SHP77 (cell line): Measurements from ENCODE around the gene CLPTM1L.

Experiments
- DNase-seq, 2 experiments: peaks; one replicate each; lab custom pipeline; 2025; lab: John Stamatoyannopoulos, UW

CLPTM1L gene

DNA sequence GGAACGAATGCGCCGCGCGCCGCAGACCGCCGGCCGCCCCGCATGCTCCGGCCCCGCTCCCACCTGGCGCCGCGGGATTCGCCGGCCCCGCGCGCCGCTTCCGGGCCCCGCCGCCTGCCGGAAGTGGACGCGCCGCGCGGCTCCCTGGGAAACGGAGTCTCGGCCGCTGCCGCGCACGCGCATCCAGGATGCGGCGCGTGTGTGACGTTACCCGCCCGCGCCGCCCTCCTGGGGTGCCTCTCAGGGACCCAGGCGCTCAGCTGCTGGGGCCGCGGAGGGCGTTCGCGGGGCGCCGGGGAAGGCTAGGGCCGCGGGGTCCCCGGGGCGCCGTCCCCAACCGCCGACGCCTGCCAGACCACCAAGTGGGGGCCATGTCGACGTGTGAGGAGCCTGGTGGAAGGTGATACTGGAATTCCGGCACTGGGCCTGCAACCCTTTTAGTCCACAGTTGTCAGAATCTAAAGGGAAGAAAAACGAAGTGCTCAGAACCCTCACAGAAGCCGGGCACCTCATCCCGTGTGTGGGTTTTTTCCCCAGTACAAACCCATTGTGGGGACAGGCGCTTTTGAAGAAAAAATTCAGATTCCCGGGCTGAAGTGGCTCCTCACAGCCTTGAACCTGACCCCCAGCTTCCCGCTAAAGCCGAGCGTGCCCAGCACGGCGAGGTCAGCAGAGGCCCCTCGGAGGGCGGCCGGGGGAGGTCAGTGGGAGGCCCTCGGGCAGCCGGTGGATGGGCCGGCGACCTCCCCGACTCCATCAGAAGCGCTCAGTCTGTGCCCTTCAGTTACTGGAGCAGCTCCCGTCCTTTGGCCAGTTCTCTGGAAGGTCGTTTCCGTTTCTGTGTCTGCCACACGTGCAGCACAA lies at the start of gene CLPTM1L:
Gene CLPTM1L (minus strand): TSS at position 125 of the 864 bp plus-strand sequence. CDS start 258 bp downstream, outside the sequence.
- DNase-seq = peak; percentile 77 to 94

- DNase-seq = no peak
Measured at GRCh38 chr5:1393571-1394501, 48.9 kb upstream of the CLPTM1L start.

DNA sequence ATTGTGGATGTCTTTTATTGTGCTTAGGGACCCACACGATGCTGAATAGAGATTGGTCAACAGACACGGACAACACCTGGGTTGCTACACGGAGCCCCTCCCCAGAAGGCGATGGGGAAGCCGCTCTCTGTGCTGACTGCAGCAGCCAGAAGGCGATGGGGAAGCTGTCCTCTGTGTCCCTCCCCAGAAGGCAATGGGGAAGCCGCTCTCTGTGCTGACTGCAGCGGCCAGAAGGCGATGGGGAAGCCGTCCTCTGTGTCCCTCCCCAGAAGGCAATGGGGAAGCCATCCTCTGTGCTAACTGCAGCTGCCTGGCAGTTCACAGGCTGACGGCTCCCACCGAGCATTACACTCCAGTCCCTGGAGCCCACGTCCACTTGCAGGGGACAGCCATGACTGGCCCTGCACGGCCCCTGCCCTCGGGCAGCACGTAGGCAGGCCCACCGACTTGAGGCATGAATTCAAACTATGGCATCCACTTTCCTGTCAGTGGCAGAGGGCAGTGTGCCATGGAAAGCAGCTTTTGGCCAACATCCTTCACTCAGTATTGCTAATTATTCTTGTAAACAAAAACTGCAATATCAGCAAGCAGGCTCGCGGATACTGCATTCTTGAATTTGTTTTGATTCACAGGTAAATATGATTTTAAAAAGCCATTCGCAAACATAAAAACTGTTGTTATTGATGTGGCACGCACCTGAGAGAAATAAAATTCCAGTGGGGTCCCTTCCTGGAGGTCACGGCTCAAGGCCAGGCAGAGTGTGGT lies 48.1 kb upstream of the CLPTM1L start:
- DNase-seq = no peak

GRCh38 chr5:1392261-1392660 lies 47.4 kb upstream of the CLPTM1L start:
- DNase-seq = no peak

- DNase-seq = no peak
Measured at GRCh38 chr5:1391691-1392090, 46.8 kb upstream of the CLPTM1L start.

- DNase-seq = peak; percentile 38 to 61
Measured at GRCh38 chr5:1390861-1391600, 46.1 kb upstream of the CLPTM1L start.

GRCh38 chr5:1390333-1390732 lies 45.4 kb upstream of the CLPTM1L start:
- no peak for DNase-seq

GRCh38 chr5:1388383-1388967 lies 43.6 kb upstream of the CLPTM1L start:
- no peak for DNase-seq

DNA sequence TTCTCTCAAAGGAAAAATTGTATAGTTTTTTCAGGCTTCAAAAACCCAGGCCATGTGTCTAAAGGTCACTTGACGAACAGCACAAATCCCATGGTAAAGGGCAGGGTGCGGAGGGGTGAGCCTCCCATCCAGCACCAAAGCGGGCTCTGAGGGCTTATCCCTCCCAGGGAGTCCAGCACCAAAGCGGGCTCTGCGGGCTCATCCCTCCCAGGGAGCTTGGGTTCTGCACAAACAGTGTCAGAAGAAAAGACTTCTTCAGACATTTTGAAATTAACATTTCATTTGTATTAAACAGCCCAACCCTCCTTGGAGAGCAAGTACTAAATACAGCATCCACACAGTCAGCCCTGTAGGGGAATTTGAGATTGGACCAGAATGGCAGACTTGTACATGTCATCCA lies 43.0 kb upstream of the CLPTM1L start:
- DNase-seq = no peak

DNA sequence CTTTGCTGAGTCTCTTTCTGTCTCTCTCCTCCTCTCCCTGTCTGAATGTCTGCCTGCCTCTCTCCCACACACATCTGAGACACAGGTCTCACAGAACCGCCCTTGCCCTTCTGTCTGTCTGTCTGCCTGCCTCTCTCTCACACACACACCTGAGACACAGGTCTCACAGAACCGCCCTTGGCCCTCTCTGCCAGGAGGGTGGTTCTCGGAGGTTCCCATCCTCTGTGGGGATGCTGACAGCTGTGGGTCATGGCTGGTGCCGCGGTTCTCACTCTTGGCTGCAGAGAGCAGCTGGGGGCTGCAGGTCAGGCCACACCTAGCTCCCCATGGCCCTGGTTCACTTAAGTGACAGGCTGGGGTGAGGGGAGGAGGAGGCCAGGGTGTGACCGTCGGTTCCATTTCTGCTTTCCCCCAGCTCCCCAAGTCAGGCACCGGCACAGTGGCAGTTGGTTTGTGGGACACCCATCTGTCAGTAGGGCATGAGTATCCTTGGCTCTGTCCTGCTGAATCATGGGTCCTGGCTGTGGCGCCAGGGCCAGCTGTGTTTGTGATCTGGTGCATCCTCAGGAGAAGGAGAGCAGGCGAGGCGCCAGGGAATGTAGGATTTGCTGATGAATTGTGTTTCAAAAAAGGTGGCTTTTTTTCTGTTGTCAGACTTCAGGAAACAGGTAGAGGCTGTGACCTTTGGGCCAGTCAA lies 42.3 kb upstream of the CLPTM1L start:
- peak; percentile 62 to 80 for DNase-seq

DNA sequence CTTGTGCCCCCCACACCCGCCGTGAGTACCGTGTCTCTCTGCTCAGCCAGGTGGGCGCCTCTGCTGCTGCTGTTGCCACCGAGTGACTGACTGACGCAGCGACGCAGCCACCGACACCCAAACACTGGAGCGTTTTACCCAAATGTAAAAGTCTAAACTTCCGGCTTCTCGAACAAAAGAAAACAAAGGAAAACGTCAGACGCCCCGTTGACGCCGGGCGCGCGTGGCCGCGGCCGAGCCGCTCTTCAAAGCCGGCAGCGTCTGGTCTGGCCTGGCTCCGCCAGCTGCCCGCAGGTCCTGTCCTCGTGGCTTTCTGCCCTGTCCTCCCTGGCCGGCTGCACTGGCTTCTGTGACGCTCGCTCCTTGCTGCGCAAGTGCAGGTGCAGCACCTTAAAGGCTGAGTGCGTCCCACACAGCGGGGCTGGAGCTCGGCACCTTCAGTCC lies 41.4 kb upstream of the CLPTM1L start:
- DNase-seq = peak; percentile 61 to 82

- peak; percentile 93 to 94 for DNase-seq
Measured at GRCh38 chr5:1385395-1386273, 40.7 kb upstream of the CLPTM1L start.

DNA sequence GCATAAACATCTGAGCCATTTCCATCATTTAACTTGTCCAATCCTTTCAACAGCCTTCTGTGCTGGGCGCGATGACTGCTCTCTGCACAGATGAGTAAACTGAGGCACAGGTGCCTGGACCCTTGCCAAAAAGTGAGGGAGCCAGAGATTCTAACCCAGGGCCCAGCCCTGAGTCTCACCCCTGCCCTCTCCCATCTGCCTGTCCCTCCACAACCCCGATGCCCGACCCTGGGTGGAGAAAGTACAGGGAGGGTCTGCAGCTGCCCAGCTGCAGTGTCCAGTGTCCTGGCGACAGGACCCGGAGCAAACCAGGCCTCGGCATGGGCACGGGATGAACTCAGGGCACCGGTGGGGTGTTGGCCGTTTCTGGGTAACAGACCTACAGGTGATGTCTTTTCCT lies 39.6 kb upstream of the CLPTM1L start:
- no peak for DNase-seq

GRCh38 chr5:1383886-1384401 lies 39.0 kb upstream of the CLPTM1L start:
- peak; percentile 85 to 86 for DNase-seq

DNA sequence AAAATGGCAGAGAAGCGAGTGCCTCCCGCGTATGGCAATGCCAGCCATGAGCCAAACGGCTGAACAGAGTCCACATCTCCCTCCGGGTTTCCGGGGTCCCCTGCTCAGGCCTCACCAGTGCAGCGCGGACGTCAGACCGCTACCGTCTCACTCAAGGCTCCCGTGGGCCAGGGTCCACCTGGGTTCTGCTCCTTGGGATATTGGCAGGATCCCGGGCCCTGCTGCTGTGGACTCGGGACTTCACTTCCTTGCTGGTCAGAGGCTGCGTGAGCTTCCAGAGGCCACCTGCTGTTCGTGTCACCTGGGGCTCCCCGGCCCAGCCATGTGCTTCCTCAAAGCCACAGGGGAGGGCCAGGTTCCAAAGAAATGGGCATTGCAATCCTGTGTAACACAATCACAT lies 38.4 kb upstream of the CLPTM1L start:
- DNase-seq = no peak

DNA sequence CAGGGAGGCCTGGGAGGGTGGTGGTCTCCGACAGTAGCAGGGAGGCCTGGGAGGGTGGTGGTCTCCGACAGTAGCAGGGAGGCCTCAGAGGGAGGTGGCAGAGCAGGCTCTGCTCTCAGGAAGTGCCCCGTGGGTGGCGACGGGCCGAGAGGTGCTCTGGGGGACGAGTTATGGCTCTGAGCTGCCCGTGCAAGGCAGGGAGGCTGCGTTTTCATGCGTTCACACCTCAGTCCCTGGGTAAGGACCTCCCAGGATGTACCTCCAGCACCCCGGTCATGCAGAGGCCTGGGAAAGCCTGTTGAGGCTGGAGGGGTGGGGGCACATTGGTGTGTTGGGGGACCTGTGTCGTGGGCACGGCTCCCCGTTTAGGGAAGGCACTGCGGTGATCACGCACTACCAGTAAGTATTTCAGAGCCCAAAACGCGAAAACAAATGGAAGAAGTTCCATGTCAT lies 37.4 kb upstream of the CLPTM1L start:
- DNase-seq = no peak

DNA sequence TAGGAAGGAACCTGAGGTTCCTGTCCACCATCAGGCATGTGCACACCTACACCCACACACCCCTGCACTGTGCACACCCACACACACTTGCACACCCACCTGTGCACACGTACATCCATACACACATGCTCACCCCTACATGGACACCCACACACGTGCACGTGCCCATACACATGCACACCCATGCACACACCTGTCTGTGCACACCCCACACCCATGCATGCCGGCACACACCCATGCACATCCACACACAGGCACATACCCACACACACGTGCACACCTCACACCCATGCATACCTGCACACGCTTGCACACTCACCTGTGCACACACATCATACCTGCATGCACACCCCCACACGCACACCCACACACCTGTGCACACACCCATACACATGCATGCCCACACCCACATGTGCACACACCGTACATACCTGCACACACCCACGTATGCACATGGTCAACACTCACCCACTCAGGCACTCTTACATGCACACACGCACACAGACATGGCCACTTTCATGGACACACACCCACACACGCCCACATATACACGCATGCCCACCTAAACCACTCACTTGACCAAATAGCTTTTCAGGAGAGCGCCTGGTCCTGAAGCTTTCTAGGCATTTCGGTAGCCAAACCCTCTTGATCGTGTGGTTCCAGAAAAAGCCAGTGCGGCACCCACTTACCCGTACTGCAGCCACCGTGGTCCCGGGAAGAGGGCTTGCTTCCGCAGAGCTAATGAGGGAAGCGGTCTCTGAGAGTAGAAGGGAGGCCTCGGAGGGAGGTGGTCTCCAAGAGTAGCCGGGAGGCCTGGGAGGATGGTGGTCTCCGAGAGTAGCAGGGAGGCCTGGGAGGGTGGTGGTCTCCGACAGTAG lies 36.7 kb upstream of the CLPTM1L start:
- DNase-seq = no peak

DNA sequence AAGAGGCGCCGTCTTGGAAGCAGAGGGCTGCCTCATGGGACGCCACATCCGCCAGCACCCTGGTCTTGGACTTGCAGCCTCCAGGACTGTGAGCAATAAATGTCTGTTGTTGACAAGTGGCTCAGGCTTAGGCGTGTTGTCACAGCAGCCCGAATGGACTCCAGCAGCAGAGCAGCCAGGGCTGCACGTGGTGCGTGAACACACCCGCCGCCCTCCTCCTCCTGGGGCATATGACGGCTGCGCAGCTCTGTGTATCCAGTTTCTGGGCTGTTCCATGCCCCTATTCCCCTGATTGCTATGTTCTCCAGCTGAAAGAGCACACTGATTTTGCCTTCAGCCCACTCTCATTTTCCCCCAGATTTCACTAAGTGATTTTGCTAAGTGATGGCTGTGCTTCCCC lies 36.0 kb upstream of the CLPTM1L start:
- peak; percentile 40 to 78 for DNase-seq
